H9 (cell line): Measurements from ENCODE around the gene HNRNPF. TPM values are rescaled to one million over a fixed set of nuclear protein-coding genes. Genes with fewer than 3 reads are reported as not detected.
A peak's percentile ranks its signal among the peaks of the same experiment; 100 is the strongest.

Source experiments
- DNase-seq: peaks from one replicate; pipeline ENCODE4 v3.0.0-alpha.2; 2017
- H2AFZ ChIP-seq: one replicate; pipeline ENCODE4 v1.6.1; 2013; ENCODE audit warnings: mild to moderate bottlenecking, low read length, control low read depth, moderate library complexity
- H2AK5ac ChIP-seq: 2 replicates; pipeline ENCODE4 v1.6.1; 2013; ENCODE audit warnings: low read length, control low read depth, mixed read lengths; ENCODE audit not compliant: insufficient read length
- H2BK120ac ChIP-seq: one replicate; pipeline ENCODE4 v1.6.1; 2013; ENCODE audit warnings: low read depth, mild to moderate bottlenecking, low read length, control low read depth, inconsistent platforms; ENCODE audit not compliant: poor library complexity, severe bottlenecking
- H2BK12ac ChIP-seq: 2 replicates; pipeline ENCODE4 v1.6.1; 2013; ENCODE audit warnings: low read length, control low read depth, mixed read lengths, low read depth; ENCODE audit not compliant: insufficient read length
- H2BK15ac ChIP-seq: 2 replicates; pipeline ENCODE4 v1.6.1; 2013; ENCODE audit warnings: low read depth, low read length, control low read depth
- H2BK20ac ChIP-seq: one replicate; pipeline ENCODE4 v1.6.1; 2013; ENCODE audit warnings: low read depth, mild to moderate bottlenecking, low read length, control low read depth, inconsistent platforms; ENCODE audit not compliant: poor library complexity, severe bottlenecking
- H2BK5ac ChIP-seq: 2 replicates; pipeline ENCODE4 v1.6.1; 2013; ENCODE audit warnings: low read length, control low read depth, mixed read lengths; ENCODE audit not compliant: insufficient read length
- H3K14ac ChIP-seq: 2 replicates; pipeline ENCODE4 v1.6.1; 2013; ENCODE audit warnings: low read length, control low read depth; ENCODE audit not compliant: insufficient read depth
- H3K18ac ChIP-seq: 2 replicates; pipeline ENCODE4 v1.6.1; 2013; ENCODE audit warnings: low read depth, mild to moderate bottlenecking, mixed read lengths, low read length, control low read depth; ENCODE audit not compliant: insufficient read length
- H3K23ac ChIP-seq: 2 replicates; pipeline ENCODE4 v1.6.1; 2013; ENCODE audit warnings: low read length, control low read depth, mixed read lengths, low read depth; ENCODE audit not compliant: insufficient read length
- H3K23me2 ChIP-seq: 2 replicates; pipeline ENCODE4 v1.6.1; 2013; ENCODE audit warnings: low read depth, mild to moderate bottlenecking, mixed read lengths, low read length, control low read depth; ENCODE audit not compliant: insufficient read length, poor library complexity, severe bottlenecking
- H3K27ac ChIP-seq: 2 replicates; pipeline ENCODE4 v1.5.1; 2013; ENCODE audit warnings: low read length, control low read depth, mixed read lengths, low read depth; ENCODE audit not compliant: insufficient read length
- H3K27me3 ChIP-seq: 2 replicates; pipeline ENCODE4 v1.6.1; 2013; ENCODE audit warnings: low read length, control low read depth, inconsistent platforms; ENCODE audit not compliant: insufficient read depth
- H3K4ac ChIP-seq: 2 replicates; pipeline ENCODE4 v1.6.1; 2013; ENCODE audit warnings: low read depth, mild to moderate bottlenecking, control low read depth, inconsistent platforms, low read length, moderate library complexity
- H3K4me1 ChIP-seq: 2 replicates; pipeline ENCODE4 v1.6.1; 2013; ENCODE audit warnings: low read length, control low read depth, inconsistent platforms; ENCODE audit not compliant: insufficient read depth
- H3K4me2 ChIP-seq: 2 replicates; pipeline ENCODE4 v1.6.1; 2013; ENCODE audit warnings: low read length, control low read depth, mixed read lengths; ENCODE audit not compliant: insufficient read length, insufficient read depth
- H3K56ac ChIP-seq: 2 replicates; pipeline ENCODE4 v1.6.1; 2013; ENCODE audit warnings: low read depth, mild to moderate bottlenecking, mixed read lengths, low read length, control low read depth; ENCODE audit not compliant: insufficient read length
- H3K79me1 ChIP-seq: 2 replicates; pipeline ENCODE4 v1.6.1; 2013; ENCODE audit warnings: low read depth, mild to moderate bottlenecking, moderate library complexity, low read length, control low read depth, inconsistent platforms; ENCODE audit not compliant: insufficient read depth, poor library complexity, severe bottlenecking
- H3K79me2 ChIP-seq: 2 replicates; pipeline ENCODE4 v1.6.1; 2013; ENCODE audit warnings: low read length, control low read depth, inconsistent platforms; ENCODE audit not compliant: insufficient read depth
- H3K9ac ChIP-seq: 2 replicates; pipeline ENCODE4 v1.6.1; 2013; ENCODE audit warnings: low read length, control low read depth, mixed read lengths; ENCODE audit not compliant: insufficient read length; ENCODE audit errors: extremely low read depth
- H3K9me3 ChIP-seq: one replicate; pipeline ENCODE4 v1.6.1; 2013; ENCODE audit warnings: low read depth, low read length, inconsistent platforms; ENCODE audit not compliant: control insufficient read depth
- H3T11ph ChIP-seq: one replicate; pipeline ENCODE4 v1.6.1; 2013; ENCODE audit warnings: mild to moderate bottlenecking, low read length, control low read depth, inconsistent platforms
- H4K20me1 ChIP-seq: one replicate; pipeline ENCODE4 v1.6.1; 2013; ENCODE audit not compliant: control insufficient read depth, insufficient read length, insufficient read depth
- H4K5ac ChIP-seq: 2 replicates; pipeline ENCODE4 v1.6.1; 2013; ENCODE audit warnings: low read depth, mild to moderate bottlenecking, mixed read lengths, low read length, control low read depth; ENCODE audit not compliant: insufficient read length
- H4K8ac ChIP-seq: replicated peaks from 2 replicates; pipeline ENCODE4 v1.6.1; 2013; ENCODE audit warnings: low read length, control low read depth, mixed read lengths, low read depth; ENCODE audit not compliant: insufficient read length
- H4K91ac ChIP-seq: 2 replicates; pipeline ENCODE4 v1.6.1; 2013; ENCODE audit warnings: low read depth, mild to moderate bottlenecking, moderate library complexity, mixed read lengths, low read length, control low read depth; ENCODE audit not compliant: insufficient read length
- H3K27ac Mint-ChIP-seq, 3 experiments: 2 replicates in 2 of 3; 3 replicates in 1 of 3; pipeline ENCODE4 v1.8.0; 2020 to 2021; ENCODE audit warnings: mixed read lengths in 3 of 3, mild to moderate bottlenecking in 1 of 3, moderate library complexity in 1 of 3
- H3K27me3 Mint-ChIP-seq: 2 replicates; pipeline ENCODE4 v1.8.0; 2021; ENCODE audit warnings: low read depth, mild to moderate bottlenecking, moderate library complexity, mixed read lengths
- H3K36me3 Mint-ChIP-seq, 3 experiments: 2 replicates in 2 of 3; 3 replicates in 1 of 3; pipeline ENCODE4 v1.8.0; 2020 to 2021; ENCODE audit warnings: low read depth in 3 of 3, mixed read lengths in 3 of 3; ENCODE audit not compliant: insufficient read depth in 1 of 3
- H3K4me1 Mint-ChIP-seq, 2 experiments: 2 replicates each; pipeline ENCODE4 v1.8.0; 2020; ENCODE audit warnings: mixed read lengths in 2 of 2
- H3K4me3 Mint-ChIP-seq, 2 experiments: 2 replicates in 1 of 2; 3 replicates in 1 of 2; pipeline ENCODE4 v1.8.0; 2020 to 2021; ENCODE audit warnings: mild to moderate bottlenecking in 2 of 2, mixed read lengths in 2 of 2, moderate library complexity in 1 of 2
- H3K9me3 Mint-ChIP-seq, 2 experiments: 2 replicates in 1 of 2; 3 replicates in 1 of 2; pipeline ENCODE4 v1.8.0; 2020; ENCODE audit warnings: mild to moderate bottlenecking in 2 of 2, mixed read lengths in 2 of 2, moderate library complexity in 1 of 2
- CTCF ChIP-seq: fragments of 200-600 bp; sonication (generic); conservative IDR thresholded peaks from 3 replicates; pipeline ENCODE4 v1.8.0; 2021; ENCODE audit warnings: antibody characterized with exemption, mild to moderate bottlenecking
- WGBS: extraction: QIAGEN DNeasy Blood & Tissue Kit; methylation state at CpG from one replicate; pipeline ENCODE4 v1.1.7; 2013; ENCODE audit warnings: missing lambda C conversion rate, low lambda C conversion rate, mixed read lengths; ENCODE audit not compliant: insufficient read length; ENCODE audit errors: extremely low coverage; 5-methylcytosine and 5-hydroxymethylcytosine counted together
- total RNA-seq: library from RNA; stranded (reverse); gene quantifications from 2 replicates; pipeline ENCODE4 v1.2.1, GENCODE V29; 2021

HNRNPF gene
- total RNA-seq, 1 experiment from 2014 or later = 411 TPM

- Histone ChIP-seq H3K79me2 (peaks cover 6% of the 10 kb centered on the region; the same call in 1 of the 2 replicates), H3K23ac (no peak overlapping the region), H2BK12ac (no peak overlapping the region), H3K14ac (no peak overlapping the region), H4K20me1 (no peaks in the 10 kb centered on the region), H3K27ac (no peak overlapping the region), H3K27me3 (no peaks in the 10 kb centered on the region), H3K4me2 (no peak overlapping the region), H2AFZ (no peak overlapping the region), H2BK5ac (no peak overlapping the region), H4K8ac (no peak overlapping the region), H2BK15ac (no peak overlapping the region), H3T11ph (no peak overlapping the region), H4K5ac (no peak overlapping the region), H3K4me1 (no peaks in the 10 kb centered on the region), H2BK120ac (no peak overlapping the region), H3K9me3 (no peaks in the 10 kb centered on the region), H3K56ac (no peak overlapping the region), H4K91ac (no peak overlapping the region), H2AK5ac (no peak overlapping the region), H3K79me1 (peaks cover 3% of the 10 kb centered on the region), H3K18ac (no peak overlapping the region), H3K4ac (no peak overlapping the region), H3K9ac (no peak overlapping the region), H3K23me2 (no peaks in the 10 kb centered on the region), H2BK20ac (no peak overlapping the region)
- no CpG with 5 or more reads among the region's 5 CpGs for WGBS
- no peak for TF ChIP-seq CTCF
- no peak overlapping the region; a peak in 1 of 5 replicates for H3K4me3 Mint-ChIP-seq
- no peak for DNase-seq
- peaks cover 12 to 15% of the 10 kb centered on the region in 2 experiments for H3K4me1 Mint-ChIP-seq
- peak overlapping the region in 2 of 3 experiments; percentile 26 to 45; a peak in 3 of 7 replicates for H3K27ac Mint-ChIP-seq
- H3K9me3 Mint-ChIP-seq = no peaks in the 10 kb centered on the region
- peaks cover 54 to 75% (median 69%) of the 10 kb centered on the region in 3 experiments for H3K36me3 Mint-ChIP-seq
- peaks cover 2% of the 10 kb centered on the region; the same call in 1 of the 2 replicates for H3K27me3 Mint-ChIP-seq
Observed at GRCh38 chr10:43387678-43388032, 21.3 kb downstream of the HNRNPF start.
